NT2/D1 (cell line): ENCODE results near the gene LRR1.

Experiments used
- SUZ12 ChIP-seq: IDR thresholded peaks from 2 replicates; pipeline ENCODE4 v1.6.1; 2011; ENCODE audit not compliant: insufficient read length, insufficient read depth; ENCODE audit errors: extremely low read depth
- ZNF274 ChIP-seq: IDR thresholded peaks from 2 replicates; pipeline ENCODE4 v1.6.1; 2011; ENCODE audit warnings: mild to moderate bottlenecking, low read depth, low read length

DNA sequence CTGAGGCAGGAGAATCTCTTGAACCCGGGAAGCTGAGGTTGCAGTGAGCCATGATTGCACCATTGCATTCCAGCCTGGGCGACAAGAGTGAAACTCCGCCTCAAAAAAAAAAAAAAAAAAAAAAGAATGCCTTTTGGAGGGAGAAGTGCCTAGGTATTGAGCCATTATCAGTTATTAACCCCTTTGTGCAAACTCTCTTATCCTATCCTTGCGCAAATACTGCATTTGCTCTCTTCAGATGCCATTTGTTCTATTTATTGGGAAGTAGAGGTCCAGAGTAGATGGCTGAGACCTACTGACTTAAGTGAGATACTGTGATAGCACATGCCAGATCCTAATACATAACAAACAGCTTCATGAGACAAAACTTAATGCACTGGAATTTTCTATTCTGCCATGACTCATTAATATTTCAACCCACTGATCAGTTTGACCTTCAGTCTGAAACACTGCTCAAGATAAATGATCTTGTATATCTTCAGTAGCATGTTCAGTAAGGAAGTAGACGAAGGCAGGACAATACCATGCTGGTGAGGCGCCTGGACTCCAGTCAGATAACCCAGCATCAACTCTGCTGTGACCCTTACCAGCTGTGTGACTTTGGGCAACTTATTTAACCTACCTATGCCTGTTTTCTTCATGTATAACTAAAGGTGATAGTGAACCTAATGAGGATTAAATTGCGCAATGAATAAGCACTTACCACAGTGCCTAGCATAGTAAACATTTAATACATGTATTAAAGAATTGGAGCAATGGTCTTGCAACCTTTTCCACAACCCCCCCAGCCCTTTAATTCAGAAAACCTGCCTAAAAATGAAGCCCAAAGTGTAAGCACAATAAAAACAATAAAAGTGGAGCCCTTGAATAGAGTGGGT is 42.0 kb downstream of the LRR1 start:
- TF ChIP-seq ZNF274: no peak
- TF ChIP-seq SUZ12: no peak
